NCI-H1092 (cell line): ENCODE measurements around the gene CACNA1D.
"Not testable (repeated sequence)": the region's sequence is repeated elsewhere in the genome, so short reads cannot be mapped to it uniquely, and the experiment has no call there.

ENCODE experiments used
- DNase-seq: peaks from one replicate; lab custom pipeline; 2025; lab: John Stamatoyannopoulos, UW

Gene CACNA1D

DNA sequence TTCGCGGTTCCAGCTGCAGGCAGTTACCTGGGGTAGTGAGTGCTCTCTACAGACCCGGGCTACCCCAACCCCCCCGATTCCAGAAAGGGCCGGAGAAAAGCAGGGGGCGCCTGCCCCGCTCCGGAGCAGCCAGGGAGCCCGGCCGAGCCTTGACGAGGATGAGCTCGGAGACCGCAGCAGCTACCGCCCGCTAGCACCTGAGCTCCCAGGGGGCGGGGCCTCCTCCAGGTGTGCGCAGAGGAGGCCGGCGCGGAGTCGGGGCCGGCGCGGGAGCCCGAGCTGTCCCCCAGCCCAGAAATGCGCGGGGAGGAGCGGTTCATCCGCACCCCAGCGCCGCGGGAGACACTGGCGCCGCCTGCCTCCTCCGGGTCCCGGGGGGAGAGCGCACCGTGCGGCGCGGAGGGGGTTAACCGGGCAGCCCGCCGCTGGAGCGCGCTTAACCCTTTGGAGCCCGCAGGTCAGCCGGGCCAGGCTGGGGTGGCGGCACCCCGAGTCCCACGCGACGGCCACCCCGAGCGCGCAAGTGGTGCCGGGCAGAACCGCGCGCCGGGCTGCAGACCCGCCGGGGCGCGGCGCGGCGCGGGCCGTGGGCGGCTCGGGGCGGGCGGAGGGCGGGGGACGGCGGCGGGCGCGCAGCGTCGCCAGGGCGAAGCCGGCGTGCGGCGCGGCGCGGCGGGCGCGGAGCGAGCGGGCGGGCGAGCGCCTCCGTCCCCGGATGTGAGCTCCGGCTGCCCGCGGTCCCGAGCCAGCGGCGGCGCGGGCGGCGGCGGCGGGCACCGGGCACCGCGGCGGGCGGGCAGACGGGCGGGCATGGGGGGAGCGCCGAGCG is at the start of gene CACNA1D:
CACNA1D (plus strand) TSS at position 649 of the 829 bp plus-strand sequence. CDS start 556 bp downstream, outside the sequence.
- DNase-seq: no peak

DNA sequence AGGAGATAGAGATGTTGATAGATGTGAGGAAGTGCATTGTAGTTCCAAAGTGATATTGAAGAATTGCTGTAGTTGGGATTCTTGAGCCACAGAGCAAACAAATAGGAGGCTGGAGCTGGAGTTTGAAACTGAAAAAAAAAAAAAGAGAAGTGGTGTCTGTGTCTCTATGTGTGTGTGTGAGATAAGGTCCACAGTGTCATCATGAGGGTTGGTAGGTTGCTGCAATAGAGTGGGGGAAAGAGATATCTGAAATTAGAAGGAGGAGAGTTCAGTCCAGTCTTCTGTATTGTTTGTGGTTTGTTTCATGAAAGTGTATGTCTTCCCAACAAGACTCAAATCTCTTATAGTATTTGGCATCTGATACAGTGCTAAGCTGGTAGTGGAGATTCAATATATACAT is 37.3 kb upstream of the CACNA1D start:
- DNase-seq: no peak

GRCh38 chr3:53460326-53460725 is 34.1 kb upstream of the CACNA1D start:
- no peak for DNase-seq

GRCh38 chr3:53464424-53464823 is 30.0 kb upstream of the CACNA1D start:
- DNase-seq: no peak

- not testable (repeated sequence) for DNase-seq
Observed at GRCh38 chr3:53469758-53470157, 24.7 kb upstream of the CACNA1D start.

GRCh38 chr3:53473422-53473821 is 21.0 kb upstream of the CACNA1D start:
- DNase-seq: no peak

- not testable (repeated sequence) for DNase-seq
Observed at GRCh38 chr3:53476372-53476771, 18.0 kb upstream of the CACNA1D start.

- DNase-seq: not testable (repeated sequence)
Observed at GRCh38 chr3:53477689-53478088, 16.7 kb upstream of the CACNA1D start.

DNA sequence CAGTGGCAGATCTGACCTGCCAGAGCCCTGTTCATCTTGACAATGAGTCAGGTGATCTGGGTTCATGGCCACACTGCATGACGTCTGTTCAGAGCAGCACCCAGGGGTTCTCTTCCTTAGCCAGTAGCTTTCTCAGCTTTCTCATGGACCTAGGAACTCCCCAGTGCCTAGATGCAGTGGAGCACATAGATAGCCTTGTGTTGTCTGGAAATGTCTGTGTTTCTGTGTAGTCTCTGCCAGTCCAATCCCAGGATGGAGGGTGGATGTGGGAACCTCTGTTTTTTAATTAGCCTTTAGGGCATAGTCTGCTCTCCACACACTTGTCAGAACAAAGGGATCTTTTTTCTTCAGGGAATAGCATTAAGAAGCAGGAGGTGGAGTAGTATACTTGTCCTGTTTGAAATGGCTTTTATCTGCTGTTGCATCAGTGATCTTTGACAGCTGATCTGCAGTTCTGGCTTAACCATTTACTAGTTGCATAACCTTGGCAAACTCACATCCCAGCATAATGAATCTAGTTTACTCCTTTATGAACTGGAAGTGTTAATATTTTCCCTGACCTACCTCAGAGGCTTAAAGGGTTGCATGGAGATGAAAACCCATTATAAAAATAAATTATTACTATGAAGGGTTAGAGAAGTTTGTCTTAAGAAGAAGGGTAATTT is 16.1 kb upstream of the CACNA1D start:
- DNase-seq: no peak

GRCh38 chr3:53478921-53479664 is 15.3 kb upstream of the CACNA1D start:
- DNase-seq: no peak

GRCh38 chr3:53482227-53482626 is 12.2 kb upstream of the CACNA1D start:
- DNase-seq: no peak

GRCh38 chr3:53483821-53484220 is 10.6 kb upstream of the CACNA1D start:
- DNase-seq: no peak

- no peak for DNase-seq
Observed at GRCh38 chr3:53484984-53485383, 9.4 kb upstream of the CACNA1D start.

DNA sequence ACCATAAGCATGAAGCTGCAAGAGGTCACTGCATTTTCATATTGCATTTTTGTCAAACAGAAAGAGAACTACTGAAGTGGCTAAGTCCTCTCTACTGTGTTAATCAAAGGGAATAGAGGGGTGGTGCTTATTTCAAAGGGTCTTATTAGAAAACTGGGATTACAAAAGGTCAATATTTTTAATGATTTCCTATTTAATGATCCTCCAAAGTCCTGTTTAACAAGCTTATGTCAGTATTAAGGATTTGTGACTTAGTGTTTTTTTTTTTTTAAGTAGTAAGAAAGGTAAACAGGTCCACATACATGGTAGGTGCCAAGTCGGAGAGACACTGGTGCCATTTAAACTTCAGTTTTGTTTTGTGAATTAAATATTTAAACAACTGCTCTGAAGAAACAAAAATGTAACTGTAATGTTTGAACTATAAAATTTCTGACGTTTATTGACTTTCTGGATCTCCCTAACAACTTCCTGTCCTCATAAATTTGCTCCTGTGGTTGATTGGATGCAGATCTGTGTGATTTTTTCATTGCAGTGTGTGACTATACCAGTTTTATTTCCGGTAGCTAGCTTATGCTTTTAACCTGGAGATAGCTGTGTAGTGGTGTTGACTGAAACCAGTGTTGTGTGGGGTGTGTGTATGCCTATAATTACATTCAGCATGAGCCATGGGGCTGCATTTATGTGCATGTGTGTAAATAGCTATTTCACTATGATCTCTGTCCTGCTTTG is 8.6 kb upstream of the CACNA1D start:
- no peak for DNase-seq

- DNase-seq: no peak
Observed at GRCh38 chr3:53486961-53487654, 7.3 kb upstream of the CACNA1D start.

DNA sequence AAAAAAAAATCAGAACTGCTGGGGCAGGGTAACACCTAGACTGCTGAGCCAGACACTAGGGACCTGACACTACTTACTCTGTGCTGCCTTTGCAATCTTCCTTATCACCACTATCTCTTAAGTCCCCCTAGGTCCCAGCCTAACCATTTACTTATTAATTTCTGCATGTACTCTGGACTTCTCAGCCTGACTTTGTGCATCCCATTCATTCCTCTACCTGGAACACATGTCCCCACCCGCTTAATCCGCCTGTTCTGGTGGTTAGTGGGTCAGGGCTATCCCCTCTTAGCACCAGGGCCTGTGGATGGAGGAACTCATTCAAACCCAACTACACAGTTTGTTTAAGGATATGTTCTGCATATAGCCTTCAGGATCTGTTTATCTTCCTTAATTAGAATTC is 5.0 kb upstream of the CACNA1D start:
- DNase-seq: no peak

DNA sequence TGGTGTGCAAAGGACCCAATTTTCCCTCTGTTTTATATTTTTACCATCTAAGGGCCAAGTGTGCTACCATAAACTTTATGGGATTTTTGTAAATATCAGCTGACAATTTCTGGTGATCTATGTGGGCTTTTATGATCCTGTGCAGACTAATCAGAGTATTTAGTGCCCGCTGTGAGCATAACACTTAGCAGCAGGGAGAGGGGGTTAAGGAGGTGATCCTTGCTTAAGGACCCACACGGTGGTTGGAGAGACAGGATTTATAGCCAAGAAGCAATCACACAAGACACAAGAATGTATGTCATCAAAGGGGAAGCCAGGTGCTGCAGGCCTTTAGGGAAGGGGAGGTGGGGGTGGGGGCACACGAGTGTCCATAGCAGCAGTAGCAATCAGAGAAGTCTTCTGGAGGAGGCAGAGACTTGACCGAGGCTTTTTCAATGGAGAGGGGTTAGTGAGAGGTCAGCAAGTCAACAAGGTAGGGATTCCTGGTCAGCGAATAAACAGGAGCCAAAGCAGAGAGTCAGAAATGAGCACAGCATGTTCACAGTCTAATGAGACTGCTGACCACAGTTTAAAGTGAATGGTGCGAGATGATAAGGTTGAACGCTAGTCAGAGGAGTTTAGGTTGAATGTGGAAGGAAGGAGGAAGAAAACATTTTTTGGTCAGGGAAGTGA is 4.5 kb upstream of the CACNA1D start:
- DNase-seq: no peak

GRCh38 chr3:53490459-53490968 is 3.9 kb upstream of the CACNA1D start:
- no peak for DNase-seq

DNA sequence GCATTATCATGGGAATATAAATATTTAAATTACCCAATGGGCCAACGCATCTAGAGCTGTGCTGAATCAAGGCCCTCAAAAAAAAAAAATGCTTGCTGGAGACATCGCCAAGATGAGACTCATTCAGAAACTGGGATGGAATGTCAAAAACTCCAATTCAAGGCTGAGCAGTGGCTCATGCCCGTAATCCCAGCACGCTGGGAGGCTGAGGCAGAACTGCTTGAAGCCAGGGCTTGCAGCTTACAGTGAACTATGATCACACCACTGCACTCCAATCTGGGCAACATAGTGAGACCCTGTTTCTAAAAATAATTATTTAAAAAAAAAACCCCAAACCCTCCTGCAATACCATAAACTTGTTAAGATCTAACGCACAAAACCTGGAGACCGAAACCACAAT is 3.1 kb upstream of the CACNA1D start:
- DNase-seq: no peak

DNA sequence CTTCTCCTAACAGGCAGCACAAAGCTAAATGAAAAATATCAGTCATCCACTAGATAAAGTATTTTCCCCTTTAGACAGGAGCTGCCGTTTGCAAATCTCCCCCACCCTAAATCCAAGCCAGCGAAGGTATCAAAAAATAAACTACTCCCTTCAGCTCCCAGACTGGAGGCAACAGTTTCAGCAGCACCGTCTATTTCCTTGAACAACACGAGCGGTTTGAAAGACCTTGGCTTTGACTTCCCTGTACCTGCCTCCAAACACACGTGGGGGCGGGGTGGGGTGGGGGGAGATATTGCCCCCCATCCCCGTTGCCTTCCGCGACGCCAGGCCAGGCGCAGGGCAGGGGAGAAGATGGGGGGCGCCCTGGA is 832 bp upstream of the CACNA1D start:
- no peak for DNase-seq

DNA sequence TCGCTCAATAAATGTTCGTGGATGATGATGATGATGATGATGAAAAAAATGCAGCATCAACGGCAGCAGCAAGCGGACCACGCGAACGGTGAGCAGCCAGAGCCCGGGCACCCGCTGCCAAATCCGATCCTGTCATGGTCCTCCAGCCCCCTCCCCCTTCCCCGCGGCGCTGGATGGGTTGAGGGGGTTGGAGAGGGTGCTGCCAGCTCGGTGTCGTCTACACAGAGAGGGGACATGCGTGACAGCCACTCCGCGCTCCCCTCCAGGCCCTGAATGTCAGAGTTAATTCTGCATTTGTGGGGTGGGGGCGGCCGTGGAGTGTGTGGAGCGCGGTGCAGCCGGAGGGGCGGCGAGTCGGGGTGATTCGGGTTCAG is 722 bp downstream of the CACNA1D start:
- no peak for DNase-seq
